ENCODE data around the gene HOXD10.

Gene HOXD10

DNA sequence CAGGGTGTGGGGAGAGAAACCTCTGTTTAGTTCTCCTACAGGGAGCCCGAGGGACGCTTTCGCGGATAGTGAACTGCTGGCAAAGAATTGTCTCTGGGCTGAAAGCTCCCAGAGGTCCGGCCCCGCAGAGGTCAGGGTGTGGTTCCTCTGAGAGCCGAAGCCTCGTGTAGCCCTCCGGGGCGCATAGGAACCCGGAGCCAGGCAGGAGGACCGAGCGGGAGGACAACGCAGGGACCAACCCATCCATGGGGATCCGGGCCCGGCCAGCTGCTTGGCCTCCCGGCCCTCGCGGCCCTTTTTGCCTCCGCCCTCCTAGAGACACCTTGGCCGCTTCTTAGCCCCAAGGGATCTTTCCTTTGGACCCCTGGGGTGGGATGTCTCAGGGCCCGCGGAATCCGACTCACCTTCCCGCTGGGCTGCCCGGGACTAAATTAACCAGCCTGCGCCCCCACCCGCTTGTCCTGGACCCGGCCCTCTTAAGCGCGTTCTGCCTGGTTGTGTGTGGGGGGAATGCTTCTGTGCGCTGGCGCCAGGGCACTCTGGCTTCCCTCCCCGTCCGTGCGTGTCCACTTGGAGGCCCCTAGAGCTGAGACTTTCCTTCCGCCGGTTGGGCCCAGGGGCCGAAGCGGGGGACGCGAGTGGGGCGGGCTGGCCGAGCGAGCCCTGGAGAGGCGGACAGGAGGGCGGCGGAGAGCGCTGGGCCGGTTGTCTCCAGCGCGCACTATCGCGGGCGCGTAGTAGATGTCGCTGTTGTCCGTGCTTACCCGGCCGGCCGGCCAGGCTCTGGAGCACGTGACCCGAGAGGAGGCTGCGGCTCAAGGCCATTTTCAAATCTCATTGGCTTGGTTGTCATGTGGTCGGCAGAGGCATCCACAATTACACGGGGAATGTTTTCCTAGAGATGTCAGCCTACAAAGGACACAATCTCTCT, at the start of gene HOXD10:
TSS of gene HOXD10 (plus strand) at position 896 of the 931 bp plus-strand sequence. CDS start 56 bp downstream, outside the sequence.
- Mint-ChIP-seq H3K9me3 (no peaks in the 10 kb centered on the region), H3K27me3 (peaks cover 96% of the 10 kb centered on the region), H3K4me1 (ENCODE audit: low read depth) (peaks cover 12% of the 10 kb centered on the region), H3K36me3 (ENCODE audit: low read depth) (no peaks in the 10 kb centered on the region), H3K4me3 (no peak within 1 kb of the TSS), H3K27ac (no peak within 1 kb of the TSS)
- intact Hi-C loops (cut with micrococcal nuclease) = no loop called here

GRCh38 chr2:176067589-176068418, 48.8 kb upstream of the HOXD10 start:
- H3K27me3 Mint-ChIP-seq = peaks cover 93% of the 10 kb centered on the region
- H3K27ac Mint-ChIP-seq = no peak overlapping the region
- intact Hi-C loops (cut with micrococcal nuclease) = no loop called here
- H3K9me3 Mint-ChIP-seq = no peaks in the 10 kb centered on the region
- H3K4me3 Mint-ChIP-seq = peak overlapping the region; percentile 26
- peaks cover 14% of the 10 kb centered on the region for H3K4me1 Mint-ChIP-seq (ENCODE audit: low read depth)
- H3K36me3 Mint-ChIP-seq (ENCODE audit: low read depth) = no peaks in the 10 kb centered on the region

DNA sequence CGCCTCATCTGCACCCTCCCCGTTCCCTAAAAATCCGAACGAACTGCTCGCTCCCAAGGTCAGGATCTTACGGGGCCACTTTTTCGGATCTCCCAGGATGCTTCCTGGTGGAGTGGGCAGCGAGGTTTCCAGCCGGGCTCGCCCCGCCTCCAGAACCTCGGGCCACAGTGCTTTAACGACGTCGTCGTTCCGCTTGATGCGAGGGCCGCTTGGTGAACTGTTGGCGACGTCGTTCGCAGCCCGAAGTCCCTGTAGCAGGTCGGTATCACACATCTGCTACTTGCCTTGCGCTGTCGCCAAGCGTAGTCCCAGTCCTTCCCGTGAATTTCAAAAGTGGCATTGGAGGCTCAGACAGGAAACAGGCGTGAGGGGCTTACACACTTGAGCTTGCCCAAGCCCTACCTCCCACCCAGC, 48.2 kb upstream of the HOXD10 start:
- Mint-ChIP-seq H3K4me3 (no peak overlapping the region), H3K36me3 (ENCODE audit: low read depth) (no peaks in the 10 kb centered on the region), H3K27ac (no peak overlapping the region), H3K27me3 (peaks cover 96% of the 10 kb centered on the region), H3K9me3 (no peaks in the 10 kb centered on the region), H3K4me1 (ENCODE audit: low read depth) (peaks cover 14% of the 10 kb centered on the region)
- intact Hi-C loops (cut with micrococcal nuclease) = no loop called here

- Mint-ChIP-seq H3K36me3 (ENCODE audit: low read depth) (no peaks in the 10 kb centered on the region), H3K4me1 (ENCODE audit: low read depth) (peaks cover 14% of the 10 kb centered on the region), H3K4me3 (no peak overlapping the region)
These were observed 45.0 kb upstream of the HOXD10 start for GRCh38 chr2:176071330-176072291.

GRCh38 chr2:176072292-176072669, 44.3 kb upstream of the HOXD10 start:
- intact Hi-C loops (cut with micrococcal nuclease) = no loop called here
- Mint-ChIP-seq H3K9me3 (no peaks in the 10 kb centered on the region), H3K4me3 (no peak overlapping the region), H3K36me3 (ENCODE audit: low read depth) (no peaks in the 10 kb centered on the region), H3K4me1 (ENCODE audit: low read depth) (peaks cover 11% of the 10 kb centered on the region), H3K27me3 (peaks cover 93% of the 10 kb centered on the region), H3K27ac (no peak overlapping the region)

More at GRCh38 chr2:176071330-176072291, 45.0 kb upstream of the HOXD10 start:
- peaks cover 98% of the 10 kb centered on the region for H3K27me3 Mint-ChIP-seq
- intact Hi-C loops (cut with micrococcal nuclease) = no loop called here
- H3K27ac Mint-ChIP-seq = no peak overlapping the region
- no peaks in the 10 kb centered on the region for H3K9me3 Mint-ChIP-seq

- peaks cover 84% of the 10 kb centered on the region for H3K27me3 Mint-ChIP-seq
- no peaks in the 10 kb centered on the region for H3K36me3 Mint-ChIP-seq (ENCODE audit: low read depth)
- peaks cover 5% of the 10 kb centered on the region for H3K4me1 Mint-ChIP-seq (ENCODE audit: low read depth)
- intact Hi-C loops (cut with micrococcal nuclease) = no loop called here
- no peaks in the 10 kb centered on the region for H3K9me3 Mint-ChIP-seq
- H3K4me3 Mint-ChIP-seq = no peak overlapping the region
- H3K27ac Mint-ChIP-seq = no peak overlapping the region
These were observed 43.4 kb upstream of the HOXD10 start for GRCh38 chr2:176072951-176073904.

DNA sequence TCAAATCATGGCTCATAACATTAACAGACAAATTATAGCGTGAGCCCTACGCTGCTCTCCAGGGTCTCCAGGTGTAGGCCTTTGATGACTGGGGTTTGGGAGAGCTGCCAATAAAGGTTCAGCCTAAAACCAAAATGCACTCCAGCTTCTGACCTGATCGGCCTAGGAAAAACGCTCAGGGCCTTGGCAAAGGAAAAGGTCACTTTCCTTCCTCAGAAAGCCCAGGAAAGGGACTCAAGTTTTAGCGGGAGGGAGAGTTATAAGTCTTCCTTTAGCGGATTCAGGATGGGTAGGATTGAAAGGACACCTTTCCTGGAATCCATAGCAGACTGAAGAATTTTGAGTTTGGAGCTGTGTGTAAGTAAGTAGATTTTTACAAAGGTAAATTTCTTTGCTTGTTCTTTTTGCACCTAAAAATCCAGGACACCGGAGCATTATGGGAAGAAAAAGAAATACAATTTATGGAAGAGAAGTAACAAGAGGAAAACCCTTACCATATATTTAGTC, 41.6 kb upstream of the HOXD10 start:
- H3K27me3 Mint-ChIP-seq = peaks cover 83% of the 10 kb centered on the region
- no peaks in the 10 kb centered on the region for H3K9me3 Mint-ChIP-seq
- no peaks in the 10 kb centered on the region for H3K36me3 Mint-ChIP-seq (ENCODE audit: low read depth)
- H3K4me3 Mint-ChIP-seq = no peak overlapping the region
- intact Hi-C loops (cut with micrococcal nuclease) = no loop called here
- peaks cover 22% of the 10 kb centered on the region for H3K4me1 Mint-ChIP-seq (ENCODE audit: low read depth)
- no peak overlapping the region for H3K27ac Mint-ChIP-seq

GRCh38 chr2:176075481-176075880, 41.1 kb upstream of the HOXD10 start:
- Mint-ChIP-seq H3K4me3 (no peak overlapping the region), H3K27me3 (peaks cover 80% of the 10 kb centered on the region), H3K9me3 (no peaks in the 10 kb centered on the region), H3K4me1 (ENCODE audit: low read depth) (peaks cover 24% of the 10 kb centered on the region), H3K27ac (no peak overlapping the region), H3K36me3 (ENCODE audit: low read depth) (no peaks in the 10 kb centered on the region)
- intact Hi-C loops (cut with micrococcal nuclease) = no loop called here

GRCh38 chr2:176076063-176076462, 40.5 kb upstream of the HOXD10 start:
- H3K36me3 Mint-ChIP-seq (ENCODE audit: low read depth) = no peaks in the 10 kb centered on the region
- no peak overlapping the region for H3K4me3 Mint-ChIP-seq

DNA sequence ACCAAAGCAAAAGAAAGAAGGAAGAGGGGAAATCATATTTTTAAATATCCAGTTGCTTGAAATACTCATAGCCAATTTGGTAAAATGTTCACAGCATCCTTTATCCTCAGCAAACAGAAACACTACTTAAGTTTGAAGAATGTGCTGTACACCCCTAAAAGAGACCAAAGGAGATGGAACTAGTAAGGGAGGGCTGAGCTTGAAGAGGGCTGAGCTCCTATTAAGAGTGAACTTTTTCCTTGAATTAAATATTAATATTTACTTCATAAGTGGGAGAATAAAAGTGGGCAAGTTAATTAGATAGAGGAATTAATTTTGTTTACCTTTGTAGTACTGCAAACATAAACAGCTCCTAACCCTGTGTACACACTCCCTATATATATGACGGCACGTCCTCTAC, 39.8 kb upstream of the HOXD10 start:
- intact Hi-C loops (cut with micrococcal nuclease) = no loop called here
- peaks cover 80% of the 10 kb centered on the region for H3K27me3 Mint-ChIP-seq
- no peak overlapping the region for H3K4me3 Mint-ChIP-seq

More at GRCh38 chr2:176076063-176076462, 40.5 kb upstream of the HOXD10 start:
- intact Hi-C loops (cut with micrococcal nuclease) = no loop called here
- peaks cover 80% of the 10 kb centered on the region for H3K27me3 Mint-ChIP-seq
- H3K4me1 Mint-ChIP-seq (ENCODE audit: low read depth) = peaks cover 29% of the 10 kb centered on the region
- no peak overlapping the region for H3K27ac Mint-ChIP-seq
- H3K9me3 Mint-ChIP-seq = no peaks in the 10 kb centered on the region

DNA sequence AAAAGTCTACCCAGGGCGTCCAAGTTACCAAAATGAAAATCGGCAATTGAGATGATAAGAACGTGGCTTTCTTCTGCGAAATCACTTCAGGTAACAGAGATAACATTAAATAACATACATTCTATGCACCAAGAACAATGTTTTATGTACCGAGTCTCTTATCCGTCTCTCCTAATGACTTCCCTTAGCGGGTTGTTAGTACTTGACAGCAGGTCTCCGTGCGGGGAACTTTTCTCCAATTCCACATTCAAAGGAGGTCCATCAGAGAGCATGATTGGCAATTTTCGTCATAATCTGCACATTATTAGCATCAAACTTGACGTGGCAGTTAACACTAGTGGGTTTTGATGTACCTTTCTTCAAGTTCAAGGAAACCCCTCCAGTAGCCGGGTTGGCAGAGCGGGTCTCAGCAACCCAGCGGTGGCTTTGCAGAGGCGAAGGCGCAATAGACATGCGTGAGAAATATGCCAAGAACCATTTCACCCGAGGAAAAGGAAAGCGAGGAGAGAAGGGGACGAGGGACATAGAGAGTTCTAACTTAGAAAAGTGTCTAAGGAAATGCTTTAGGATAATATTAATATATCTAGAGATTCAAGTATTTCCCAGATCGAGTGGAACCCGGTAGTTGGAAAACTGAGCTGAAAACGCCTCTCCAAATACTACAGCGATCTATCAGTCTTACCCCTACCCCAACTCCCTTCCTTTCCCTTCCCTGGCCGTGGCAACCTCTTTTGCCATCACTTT, 37.9 kb upstream of the HOXD10 start:
- Mint-ChIP-seq H3K27me3 (peaks cover 81% of the 10 kb centered on the region), H3K36me3 (ENCODE audit: low read depth) (no peaks in the 10 kb centered on the region), H3K9me3 (no peaks in the 10 kb centered on the region), H3K4me1 (ENCODE audit: low read depth) (peaks cover 31% of the 10 kb centered on the region), H3K4me3 (no peak overlapping the region), H3K27ac (no peak overlapping the region)
- intact Hi-C loops (cut with micrococcal nuclease) = no loop called here

More for the DNA sequence above, 39.8 kb upstream of the HOXD10 start:
- Mint-ChIP-seq H3K4me1 (ENCODE audit: low read depth) (peaks cover 25% of the 10 kb centered on the region), H3K9me3 (no peaks in the 10 kb centered on the region), H3K27ac (no peak overlapping the region), H3K36me3 (ENCODE audit: low read depth) (no peaks in the 10 kb centered on the region)
